Right kidney (tissue), 1 donor: Measurements from ENCODE around the gene CYP2W1.

Experiments
- DNase-seq: peaks from one replicate; pipeline ENCODE4 v3.0.0-alpha.2; 2016

Gene CYP2W1

DNA sequence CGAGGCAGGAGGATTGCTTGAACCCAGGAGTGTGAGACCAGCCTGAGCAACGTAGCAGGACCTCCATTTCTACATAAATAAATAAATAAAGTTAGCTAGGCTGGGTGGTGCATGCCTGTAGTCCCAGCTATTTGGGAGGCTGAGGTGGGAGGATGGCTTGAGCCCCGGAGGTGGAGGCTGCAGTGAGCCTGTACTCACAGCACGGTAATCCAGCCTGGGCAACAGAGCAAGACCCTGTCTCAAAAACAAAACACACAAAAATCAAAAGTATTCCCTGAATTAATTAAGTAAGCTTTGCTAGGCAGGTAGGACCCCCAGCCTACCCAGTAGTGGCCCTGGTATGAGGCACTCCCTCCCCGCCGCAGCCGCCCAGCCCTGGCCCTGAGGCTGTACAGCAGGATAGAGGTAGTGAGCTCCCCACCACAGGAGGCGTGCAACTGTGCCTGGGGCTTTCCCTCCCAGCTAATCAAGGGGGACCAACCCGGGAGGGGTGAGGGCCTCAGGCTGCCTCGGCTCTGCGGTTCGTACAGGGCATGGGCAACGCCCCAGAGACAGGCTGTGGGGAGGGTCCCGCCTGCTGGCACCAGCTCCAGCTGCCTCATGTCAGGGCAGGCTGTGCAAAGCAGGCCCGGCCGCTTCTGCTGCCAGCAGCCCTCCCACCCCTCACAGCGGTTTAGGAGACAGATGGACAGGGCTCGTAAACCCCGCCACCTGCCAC is 1.0 kb upstream of the CYP2W1 start:
- no peak for DNase-seq

DNA sequence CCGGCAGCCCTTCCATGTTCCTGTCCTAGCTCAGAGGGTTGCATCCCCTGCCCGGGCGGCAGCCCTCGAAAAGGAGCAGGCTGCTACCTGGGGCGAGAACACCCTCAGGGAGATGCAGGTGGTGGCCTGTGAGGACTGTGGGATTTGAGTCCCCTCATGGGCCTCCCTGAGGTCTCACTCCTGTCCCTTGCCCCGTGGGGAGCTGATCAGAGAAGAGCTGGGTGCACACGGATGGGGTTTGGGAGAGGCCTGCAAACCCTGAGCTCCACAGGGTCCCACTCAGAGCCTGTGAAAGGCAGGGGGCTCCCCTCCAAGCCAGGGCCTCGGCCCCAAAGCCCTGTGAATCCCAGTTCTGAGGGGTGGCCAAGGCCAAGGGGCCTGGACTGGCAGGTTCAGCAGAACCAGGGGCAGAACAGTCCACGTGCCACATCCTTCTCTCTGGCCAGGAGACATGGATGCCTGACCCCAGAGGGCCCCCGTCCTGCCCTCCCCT is 424 bp upstream of the CYP2W1 start:
- DNase-seq, result peak; percentile 63

DNA sequence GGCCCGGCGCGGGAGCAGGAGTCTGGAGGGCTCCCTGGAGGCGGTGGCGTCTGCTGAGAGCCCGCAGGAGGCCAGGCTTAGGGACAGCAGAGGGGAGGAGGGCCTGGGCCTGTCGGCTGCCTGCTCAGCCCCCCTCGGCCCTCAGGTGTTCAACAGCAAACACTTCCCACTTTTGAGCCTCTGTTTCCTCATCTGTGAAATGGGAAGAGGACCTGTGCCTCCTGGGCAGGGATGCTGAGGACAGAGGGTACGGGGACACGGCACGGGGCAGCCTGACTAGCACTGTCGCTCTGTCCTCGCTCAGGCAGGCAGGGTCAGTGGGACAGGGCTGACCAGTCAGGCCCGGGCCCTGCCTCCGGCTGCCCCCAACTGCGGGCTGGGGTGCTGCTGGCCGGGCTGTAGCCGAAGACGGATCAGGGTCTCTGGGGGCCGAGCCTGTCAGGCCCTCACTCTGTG is 663 bp downstream of the CYP2W1 start:
- no peak for DNase-seq

DNA sequence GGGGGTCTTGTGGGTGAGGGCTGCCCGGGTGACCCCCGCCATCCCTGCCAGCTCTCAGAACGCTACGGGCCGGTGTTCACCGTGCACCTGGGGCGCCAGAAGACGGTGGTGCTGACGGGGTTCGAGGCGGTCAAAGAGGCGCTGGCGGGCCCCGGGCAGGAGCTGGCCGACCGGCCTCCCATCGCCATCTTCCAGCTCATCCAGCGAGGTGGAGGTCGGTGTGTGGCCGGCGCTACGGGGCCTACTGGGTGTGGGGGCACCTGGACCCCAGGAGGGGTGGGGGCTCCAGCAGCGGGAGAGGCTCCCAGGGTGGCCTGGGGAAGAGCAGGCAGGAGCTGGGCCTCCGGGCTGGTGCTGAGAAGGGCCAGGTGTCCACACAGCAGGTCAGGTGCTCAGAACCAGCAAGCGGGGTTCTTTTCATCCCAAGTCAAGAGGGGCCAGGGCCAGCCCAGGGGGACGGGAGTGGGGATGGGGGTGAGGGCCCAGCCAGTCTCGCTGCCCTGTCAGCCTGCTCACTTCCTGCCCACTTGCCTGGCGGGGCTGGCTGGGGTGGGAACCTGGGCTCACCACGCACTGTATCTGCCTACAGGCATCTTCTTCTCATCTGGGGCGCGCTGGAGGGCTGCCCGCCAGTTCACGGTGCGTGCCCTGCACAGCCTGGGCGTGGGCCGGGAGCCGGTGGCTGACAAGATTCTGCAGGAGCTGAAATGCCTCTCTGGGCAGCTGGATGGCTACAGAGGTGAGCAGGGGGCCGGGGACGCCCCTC is 1.6 kb downstream of the CYP2W1 start:
- no peak for DNase-seq

DNA sequence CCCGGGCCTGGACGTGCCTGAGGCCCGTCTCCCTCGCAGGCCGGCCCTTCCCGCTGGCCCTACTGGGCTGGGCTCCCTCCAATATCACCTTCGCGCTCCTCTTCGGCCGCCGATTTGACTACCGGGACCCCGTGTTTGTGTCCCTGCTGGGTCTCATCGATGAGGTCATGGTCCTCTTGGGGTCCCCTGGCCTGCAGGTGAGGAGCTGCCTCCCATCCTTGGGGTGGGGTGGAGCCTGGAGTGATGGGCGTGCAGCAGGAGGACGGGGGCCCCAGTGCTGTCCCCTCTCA is 2.1 kb downstream of the CYP2W1 start:
- DNase-seq, result no peak

DNA sequence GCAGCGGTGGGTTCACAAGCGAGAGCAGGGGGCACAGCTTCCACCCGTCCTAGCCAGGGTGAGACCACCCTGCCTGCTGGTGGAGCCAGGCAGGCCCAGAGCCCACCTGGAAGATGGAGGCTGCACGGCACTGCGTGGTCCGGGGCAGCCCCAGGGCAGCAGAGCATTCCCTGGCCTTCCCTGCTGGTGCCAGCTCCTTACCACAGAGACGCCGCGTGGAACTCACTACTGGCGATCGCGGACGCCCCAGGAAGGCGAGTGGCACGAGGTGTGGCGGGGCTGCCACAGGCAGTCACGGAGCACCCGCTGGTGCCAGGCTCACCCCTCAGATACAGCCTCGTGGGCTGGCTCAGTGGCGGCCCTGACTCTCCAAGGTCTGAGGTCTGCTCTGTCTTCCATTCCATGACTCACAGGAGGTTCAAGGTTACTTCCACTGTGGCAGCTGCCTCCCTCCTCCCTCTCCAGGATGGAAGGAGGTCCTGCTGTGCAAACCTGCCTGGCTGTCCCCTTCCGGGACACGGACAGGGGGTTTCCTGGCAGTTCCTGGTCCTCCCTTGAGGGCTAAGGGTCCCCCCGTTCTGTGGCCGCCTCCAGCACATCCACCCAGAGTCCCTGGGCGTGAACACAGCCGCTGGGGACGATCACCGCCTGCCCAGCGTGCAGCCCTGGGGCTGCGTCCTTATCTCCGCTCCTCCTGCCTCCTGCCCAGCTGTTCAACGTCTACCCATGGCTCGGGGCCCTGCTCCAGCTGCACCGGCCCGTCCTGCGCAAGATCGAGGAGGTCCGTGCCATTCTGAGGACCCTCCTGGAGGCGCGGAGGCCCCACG is 3.1 kb downstream of the CYP2W1 start:
- DNase-seq, result no peak

DNA sequence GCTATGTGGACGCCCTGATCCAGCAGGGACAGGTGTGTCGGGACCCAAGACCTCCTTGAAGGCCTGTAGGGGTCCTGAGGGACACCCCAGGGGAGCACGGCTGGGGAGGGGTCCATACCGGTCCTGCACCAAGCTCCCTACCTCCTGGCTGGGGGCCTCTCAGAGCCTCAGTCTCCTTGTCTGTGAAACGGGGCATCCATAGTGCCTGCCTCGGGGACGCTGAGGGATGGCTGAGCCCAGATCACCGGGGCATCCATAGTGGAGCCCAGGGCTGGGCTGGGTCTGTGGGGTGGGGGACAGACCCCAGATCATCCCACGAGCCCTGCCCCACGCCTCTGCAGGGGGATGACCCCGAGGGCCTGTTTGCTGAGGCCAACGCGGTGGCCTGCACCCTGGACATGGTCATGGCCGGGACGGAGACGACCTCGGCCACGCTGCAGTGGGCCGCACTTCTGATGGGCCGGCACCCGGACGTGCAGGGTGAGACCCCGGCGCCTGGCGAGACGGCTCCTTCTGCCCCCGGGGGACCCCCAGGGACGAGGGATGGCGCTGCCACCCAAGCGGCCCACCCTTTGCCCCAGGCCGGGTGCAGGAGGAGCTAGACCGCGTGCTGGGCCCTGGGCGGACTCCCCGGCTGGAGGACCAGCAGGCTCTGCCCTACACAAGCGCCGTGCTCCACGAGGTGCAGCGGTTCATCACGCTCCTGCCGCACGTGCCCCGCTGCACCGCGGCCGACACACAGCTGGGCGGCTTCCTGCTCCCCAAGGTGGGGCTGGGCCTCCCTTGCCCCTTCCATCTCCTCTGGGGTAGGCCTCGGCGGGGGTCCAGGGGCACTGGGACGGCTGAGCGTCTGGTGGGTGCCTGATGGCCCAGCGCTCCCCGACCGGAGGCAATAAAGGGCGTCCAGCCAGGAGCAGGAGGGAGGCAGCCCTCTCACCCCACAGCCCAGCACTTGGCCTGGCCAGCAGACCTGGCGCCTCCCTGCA is 4.1 kb downstream of the CYP2W1 start:
- DNase-seq, result no peak

DNA sequence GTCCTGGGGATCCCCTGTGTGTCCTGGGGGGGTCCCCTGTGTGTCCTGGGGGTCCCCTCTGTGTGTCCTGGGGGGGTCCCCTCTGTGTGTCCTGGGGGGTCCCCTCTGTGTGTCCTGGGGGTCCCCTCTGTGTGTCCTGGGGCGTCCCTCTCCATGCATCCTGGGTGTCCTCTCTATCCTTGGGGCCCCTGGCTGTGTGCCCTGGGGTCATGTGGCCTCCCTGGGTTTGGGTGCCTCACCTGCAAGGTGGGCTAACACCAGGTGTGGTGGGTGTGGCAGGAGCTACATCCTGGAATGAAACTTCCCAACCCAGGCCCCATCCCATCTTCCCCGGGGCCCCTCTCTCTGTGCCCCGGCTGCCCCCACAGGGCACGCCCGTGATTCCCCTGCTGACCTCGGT is 4.9 kb downstream of the CYP2W1 start:
- DNase-seq, result no peak

DNA sequence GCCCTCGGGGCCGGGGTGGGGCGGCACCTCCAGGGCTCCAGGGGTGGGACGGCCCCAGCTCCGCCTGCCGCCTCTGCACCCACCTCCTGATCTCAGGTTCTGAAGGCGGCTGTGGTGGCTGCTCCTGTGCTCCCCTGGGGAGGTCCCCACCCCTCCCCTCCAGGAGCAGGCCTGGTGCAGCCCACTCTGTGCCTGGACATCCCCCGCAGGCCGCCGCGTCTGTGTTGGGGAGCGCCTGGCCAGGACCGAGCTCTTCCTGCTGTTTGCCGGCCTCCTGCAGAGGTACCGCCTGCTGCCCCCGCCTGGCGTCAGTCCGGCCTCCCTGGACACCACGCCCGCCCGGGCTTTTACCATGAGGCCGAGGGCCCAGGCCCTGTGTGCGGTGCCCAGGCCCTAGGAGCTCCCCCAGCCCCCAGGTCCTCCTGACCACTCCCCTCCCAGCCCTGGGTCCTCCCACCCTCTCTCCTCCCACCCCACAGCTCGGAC is 5.5 kb downstream of the CYP2W1 start:
- peak; percentile 56 for DNase-seq

DNA sequence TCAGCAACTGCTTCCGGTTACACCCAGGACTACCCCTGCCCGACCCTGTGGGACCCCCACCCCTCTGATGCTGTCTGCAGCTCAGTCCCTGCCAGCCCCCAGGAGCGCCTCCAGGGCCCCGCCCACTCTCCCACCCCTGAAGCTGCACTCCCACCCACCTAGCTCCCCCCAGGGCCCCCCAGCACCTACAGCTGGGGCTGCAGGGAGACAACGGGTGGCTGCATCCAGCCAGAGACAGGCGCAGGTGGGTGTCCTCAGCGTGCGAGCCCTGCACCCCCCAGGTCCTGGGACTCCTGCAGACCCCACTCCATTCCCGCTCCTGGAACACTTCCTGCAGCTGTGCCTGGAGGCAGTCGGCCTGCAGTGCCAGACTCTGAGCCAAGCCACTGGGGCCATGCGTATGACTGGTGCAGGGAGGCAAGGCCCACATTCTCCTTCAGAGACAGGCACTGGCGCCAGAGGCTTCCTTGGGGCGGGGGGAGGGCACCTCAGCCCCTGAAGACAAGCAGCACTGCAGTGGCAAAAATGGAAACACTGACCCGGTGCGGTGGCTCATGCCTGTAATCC is 6.1 kb downstream of the CYP2W1 start:
- no peak for DNase-seq

DNA sequence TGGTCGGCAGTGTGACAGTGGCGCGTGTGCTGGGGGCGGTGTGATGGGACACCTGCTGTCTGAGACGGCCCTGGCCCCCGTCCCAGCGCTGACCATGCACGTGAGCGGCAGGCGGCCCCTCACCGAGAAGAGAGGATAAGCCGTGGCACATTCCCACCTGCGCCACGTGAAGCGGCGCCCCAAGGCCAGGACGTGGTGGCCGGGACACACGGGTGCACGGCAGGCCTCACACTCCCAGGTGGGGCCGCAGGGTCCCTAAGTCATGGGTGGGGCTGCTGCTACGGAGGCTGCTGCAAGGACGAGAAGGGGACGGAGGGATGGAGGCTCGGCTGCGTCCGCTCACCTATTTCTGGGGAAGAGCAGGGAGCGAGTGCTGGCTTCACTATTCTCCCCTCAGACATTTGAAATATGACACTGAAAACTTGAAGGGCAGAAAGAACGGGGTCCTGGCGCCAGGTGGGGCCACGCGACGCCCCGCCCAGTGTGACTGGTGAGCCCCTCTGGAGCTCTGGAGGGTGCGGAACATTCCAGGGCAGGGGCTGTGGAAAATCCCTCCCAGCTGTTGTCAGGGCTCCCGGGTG is 7.5 kb downstream of the CYP2W1 start:
- peak; percentile 13 for DNase-seq

DNA sequence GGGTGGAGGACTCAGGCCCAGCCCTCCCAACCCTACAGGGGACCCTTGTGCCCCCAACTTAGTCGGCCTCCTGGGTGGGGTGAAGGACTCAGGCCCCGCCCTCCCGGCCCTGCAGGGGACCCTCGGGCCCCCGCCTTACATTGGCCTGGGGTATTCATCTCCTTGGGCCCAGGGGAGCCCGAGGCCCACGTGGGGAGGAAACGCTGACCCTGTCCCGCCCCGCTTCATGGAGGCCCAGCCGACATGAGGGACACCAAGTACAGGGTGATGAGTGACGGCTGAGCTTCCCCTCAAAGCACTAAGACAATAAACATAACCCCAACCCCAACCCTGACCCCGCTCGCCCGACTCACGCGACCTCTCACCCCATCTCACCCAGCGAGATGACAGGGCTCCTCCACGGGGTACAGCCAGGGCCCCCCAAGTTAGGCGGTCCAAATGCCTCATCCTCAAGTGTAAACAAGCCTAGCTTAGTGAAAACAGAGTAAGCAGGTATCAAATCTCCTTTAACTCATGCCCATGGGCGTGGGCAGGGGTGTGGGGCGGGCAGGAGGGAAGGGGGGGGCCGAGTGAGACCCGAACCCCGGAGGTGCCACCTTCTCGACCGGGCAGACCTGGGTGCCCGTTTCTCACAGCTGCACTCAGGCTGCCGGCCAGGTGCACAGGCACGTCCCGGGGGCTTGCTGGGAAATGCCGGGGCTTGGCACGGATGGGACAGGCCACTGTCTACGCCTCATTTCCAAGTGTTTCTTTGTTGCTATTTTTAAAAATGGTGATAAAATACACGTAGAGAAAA is 8.2 kb downstream of the CYP2W1 start:
- DNase-seq, result peak; percentile 16

DNA sequence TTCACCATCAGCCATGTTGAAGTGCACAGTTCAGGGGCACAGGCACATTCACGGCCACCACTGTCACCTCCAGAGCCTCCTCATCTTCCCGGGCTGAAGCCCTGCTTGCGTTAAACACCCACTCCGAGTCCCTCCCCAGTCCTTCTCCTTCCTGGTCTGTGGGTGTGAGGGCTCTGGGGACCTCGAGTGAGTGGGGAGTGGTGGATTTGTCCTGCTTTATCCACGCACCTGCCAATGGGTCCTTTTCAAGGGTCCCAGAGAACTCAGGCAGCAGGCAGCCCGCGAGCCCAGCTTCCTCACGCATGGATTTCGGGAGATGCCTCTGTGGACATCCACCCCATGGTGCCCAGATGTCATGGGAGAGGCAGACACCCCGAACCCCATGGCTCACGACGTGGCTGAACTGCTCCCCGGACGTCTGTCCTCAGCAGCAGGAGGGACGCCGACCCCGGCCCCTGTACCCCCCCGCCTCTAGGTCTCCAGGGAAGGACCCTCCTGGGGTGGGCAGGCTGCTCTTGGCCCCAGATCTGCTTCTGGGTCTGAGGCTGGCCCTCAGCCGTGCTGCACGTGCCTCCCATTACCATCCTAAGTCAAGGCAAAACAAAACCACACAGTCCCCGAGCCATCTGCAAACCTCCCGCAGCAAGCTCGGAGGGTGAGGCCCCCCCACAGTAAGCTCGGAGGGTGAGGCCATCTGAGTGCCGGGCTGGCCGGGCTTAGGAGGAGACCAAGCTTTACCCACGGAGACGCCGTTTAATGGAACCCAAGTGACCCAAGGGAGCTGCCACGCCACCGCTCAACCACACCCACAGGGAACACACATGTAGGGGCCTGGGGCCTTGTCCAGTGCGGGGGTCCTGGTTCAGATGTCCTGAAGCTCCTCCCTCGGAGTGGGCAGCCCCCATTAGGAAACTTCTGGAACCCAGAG is 9.0 kb downstream of the CYP2W1 start:
- DNase-seq, result peak; percentile 20

DNA sequence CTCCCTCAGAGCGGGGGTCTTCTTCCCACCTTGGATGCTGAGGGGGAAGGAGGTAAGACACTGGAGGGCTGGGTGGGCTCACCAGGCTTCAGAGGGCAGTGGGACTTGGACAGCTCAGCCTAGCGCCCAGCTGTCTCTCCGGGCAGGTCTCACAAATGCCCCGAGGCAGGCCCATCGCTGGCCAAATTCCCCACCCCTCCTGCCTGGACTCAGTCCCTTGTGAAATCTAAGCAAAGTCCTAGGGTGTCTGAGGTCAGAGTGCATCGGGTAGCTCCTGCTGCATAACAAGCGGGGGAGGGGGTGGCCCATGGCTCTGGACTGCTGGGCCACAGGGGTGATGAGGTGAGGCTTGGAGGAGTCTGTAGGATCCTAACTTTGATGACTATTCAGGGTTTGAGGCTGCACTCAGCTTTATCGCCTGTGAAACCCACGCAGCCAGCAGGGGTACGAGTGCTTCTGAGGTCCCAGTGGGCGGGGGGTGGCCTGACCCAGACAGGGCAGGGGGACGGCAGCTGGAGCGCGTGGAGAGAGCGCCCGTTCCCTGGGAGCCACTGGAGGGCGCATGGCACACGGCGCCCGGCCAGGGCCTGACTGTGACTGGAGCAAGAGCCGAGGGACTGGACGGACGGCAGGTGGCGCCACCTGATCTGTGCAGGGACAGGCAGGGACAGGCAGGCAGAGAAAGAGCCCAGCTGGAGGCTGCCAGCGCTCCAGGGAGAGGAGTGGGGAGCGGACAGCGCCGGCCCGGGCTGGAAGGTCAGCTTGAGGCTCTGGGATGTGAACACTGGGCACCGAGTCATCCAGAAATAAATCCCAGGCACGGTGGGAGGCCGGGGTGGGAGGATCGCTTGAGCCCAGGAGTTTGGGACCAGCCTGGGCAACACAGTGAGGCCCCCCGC is 10.0 kb downstream of the CYP2W1 start:
- DNase-seq, result peak; percentile 83

DNA sequence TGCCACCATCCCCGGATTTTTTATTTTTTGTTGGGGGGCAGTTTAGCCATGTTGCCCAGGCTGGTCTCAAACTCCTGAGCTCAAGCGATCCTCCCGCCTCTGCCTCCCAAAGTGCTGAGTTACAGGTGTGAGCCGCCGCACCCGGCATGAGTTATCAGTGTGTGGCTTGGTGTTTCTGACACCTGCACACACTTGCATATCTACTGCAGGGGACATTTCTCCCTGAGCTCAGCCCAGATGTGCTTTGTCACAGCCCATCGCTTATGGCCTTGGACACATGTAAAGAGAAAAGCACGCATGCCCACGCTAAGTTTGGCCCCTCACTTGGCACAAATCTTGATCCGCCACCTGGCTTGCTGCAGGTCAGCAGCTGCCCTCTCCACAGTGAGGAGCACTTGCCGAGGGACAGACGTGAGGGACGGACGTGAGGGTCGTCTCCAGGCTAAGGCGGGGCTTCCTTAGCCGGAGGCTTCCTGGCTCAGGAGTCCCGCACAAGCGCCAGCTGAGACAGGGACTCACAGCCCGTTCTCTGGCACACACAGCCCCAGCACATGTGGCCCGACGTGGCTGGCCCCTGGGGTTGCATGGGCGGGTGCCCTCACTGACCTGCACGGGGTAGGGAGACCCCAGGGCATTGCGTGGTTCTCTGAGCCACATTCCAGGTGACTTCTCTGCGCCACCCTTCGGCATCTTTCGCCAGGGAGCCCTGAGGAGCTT is 11.8 kb downstream of the CYP2W1 start:
- peak; percentile 7 for DNase-seq

DNA sequence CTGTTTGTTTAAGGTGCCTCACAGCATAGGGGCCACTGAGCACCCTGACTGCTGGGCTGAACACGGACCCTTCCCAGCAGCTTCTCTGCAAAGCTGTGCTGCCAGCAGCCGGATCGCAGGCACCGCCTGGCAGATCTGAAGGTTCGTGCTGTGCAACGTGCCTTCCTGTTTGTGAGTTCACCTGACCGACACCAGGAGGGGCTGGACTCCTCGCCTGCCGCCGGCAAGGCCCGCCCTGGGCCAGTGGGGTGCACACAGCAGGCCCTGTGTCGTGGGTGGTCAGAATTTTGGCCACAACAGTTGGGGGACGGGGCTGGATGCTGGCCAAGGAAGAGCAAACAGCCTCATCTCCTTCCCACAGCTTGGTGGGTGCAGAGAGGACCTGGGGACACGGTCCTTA is 12.6 kb downstream of the CYP2W1 start:
- no peak for DNase-seq
